GM18870 (cell line): Measurements from ENCODE around the gene HOXA13.

ENCODE experiments used
- ATAC-seq: cut with Tn5 transposase; IDR thresholded peaks from one replicate; pipeline ENCODE4 v1.9.1; 2021; ENCODE audit warnings: moderate library complexity; ENCODE audit not compliant: unreplicated experiment

The HOXA13 gene

DNA sequence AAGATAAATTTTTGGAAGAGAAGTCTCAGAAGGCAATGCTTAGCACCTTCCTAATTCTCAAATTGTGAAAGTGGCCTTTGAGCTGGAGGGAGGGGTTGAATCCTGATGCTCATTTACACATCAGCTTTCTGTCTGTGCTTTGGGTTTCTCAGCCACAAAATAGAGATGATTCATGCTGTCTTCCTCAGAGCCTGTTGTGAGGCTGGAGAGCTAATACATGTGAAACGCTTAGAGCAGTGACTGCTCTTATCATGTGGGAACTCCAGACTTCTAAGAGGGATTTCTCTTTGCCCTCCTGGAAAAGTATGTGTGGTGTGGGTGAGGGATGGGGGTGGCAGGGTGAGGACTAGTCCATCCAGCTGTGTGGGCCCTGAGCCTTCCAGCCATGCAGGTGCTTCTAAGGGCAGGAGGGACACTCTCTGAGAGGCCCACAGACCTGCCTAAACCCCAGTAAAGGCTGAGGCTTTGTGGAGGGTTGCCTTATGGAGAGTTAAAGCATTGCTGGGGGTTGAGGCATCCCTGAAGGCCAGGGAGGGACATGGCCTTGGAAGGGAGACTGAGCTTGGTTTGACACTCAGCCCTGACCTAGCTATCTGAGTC lies 37.9 kb upstream of the HOXA13 start:
- ATAC-seq: no peak

DNA sequence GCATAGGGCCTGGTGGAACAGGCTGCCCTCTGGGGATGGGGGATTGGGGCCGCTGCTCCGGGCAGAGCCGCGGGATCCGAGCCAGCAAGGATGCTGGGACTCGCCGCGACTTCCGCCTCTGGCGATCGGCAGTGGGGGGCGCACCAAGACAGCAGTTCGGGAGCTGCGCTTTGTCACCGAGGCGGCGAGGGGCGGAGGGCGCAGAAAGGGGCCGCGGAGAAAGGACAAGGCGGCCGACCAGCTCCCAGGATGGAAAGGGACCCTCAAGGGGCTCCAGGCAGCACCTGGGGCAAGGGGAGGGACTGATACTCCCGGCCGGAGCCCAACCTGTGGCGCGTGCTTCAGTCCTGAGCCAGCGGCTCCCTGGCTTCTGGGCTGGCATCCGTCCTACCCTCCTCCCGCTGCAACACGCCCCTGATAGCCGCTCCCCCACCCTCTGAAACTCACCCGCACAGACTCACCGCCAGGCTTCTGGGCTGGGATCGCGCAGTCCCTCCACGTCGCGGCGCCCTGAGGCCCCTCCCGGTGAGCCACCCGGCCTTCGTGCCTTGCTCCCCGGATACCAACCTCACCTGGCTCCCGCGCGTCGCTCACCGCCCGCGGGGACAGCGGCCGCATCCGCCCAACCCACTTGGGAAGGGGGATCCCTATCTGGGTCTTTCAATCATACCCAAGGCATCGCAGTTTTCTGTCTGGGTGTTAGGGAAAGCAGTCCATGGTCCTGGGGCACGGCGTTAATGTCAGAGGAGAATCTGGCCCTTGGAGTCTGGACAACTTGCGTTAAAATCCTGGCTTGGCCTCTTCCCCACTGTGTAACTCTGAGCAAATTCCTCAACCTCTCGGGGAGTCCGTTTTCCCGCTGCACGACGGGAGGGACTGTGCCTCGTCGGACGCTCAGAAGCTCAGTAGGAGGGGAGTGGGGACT lies 35.8 kb upstream of the HOXA13 start:
- no peak for ATAC-seq

DNA sequence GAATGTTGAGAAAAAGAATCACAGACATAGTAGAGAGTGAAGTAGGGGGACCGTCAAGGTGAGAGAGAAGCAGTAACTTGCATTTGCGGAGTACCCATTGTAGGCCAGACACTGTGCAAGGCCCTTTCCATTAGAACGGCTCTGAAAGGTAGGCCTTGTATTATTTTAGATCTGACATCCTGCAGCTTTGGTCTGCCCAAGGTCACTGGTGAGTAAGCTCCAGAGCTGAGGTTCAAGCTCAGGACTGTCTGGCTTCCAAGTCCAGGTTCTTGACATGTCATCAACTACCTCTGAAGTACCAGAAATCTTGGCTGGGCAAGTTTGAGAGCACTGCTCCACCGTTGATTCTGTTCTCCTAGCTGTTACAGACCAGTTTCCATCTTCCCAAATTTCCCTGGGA lies 29.6 kb upstream of the HOXA13 start:
- ATAC-seq: no peak

DNA sequence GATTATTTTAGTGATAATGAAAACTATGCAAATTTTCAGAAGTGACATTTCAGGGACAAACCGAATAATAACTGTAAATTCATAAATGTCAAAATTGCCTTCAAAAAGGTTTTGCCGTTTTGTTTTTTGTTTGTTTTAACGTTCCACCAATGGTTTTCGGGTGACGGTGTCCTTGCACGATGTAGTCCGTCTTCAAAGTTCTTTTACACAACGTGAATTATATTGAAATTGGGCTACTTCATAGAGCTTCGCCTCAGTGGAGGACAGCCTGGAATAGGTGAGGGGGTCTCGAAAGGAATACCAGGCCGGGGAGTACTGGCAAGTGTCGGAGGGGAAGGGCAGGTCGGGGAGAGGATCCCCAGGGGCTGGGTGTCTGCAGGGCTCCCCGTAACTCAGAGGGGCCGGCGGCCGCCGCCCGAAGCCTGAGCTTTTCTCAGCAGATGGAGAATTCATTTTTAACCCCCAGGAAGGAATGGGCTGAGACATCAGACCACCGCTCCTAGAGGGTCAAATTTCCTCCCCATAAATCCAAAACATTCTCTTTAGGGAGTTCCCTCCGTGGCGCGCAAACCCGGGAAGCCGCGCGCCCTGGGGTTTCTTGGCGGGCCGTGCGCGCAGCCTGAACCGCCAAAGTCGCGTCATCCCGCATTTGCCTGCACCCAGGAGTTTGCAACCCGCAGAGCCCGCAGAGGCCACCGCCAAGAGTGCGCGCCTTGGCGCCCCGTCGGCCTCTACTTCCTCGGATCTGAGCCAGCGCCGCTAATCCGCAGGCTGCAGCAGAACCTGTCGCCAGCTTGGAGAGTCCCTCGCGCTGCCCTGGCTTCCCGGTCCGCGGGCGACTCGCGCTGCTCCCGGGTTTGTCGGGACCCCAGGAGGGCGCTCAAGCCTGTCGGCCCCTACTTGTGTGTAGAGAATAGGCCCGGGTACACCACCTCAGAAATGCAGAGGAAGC lies 25.4 kb upstream of the HOXA13 start:
- ATAC-seq: no peak

DNA sequence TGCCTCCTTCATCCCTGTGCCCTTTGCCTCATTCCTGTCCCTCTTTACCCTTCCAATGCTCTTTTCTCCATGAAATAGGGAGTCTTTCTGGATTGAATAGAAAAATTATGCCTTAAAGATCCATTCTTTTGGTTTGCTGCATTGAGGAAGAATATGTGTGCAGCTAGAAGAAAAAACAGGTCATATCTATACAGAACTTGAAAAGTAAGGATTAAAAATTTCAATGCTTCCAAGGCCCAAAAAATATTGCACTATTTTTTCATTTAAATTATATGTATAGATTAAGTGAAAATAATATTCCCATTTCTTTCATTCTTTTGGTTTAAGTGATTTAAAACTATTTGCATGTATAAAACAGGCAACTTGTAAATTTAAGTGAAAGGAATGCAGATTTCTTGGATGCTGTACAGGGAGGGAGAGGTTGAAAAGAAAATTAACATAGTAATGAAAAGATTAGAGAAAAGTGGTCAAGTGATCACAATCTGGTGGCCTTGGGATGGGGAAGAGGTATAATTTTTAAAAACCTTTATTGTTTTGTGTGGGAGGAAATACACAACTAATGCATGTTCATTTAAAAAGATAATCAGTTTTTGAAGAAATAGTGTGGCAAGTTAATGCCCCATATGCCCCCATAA lies 24.2 kb upstream of the HOXA13 start:
- no peak for ATAC-seq

DNA sequence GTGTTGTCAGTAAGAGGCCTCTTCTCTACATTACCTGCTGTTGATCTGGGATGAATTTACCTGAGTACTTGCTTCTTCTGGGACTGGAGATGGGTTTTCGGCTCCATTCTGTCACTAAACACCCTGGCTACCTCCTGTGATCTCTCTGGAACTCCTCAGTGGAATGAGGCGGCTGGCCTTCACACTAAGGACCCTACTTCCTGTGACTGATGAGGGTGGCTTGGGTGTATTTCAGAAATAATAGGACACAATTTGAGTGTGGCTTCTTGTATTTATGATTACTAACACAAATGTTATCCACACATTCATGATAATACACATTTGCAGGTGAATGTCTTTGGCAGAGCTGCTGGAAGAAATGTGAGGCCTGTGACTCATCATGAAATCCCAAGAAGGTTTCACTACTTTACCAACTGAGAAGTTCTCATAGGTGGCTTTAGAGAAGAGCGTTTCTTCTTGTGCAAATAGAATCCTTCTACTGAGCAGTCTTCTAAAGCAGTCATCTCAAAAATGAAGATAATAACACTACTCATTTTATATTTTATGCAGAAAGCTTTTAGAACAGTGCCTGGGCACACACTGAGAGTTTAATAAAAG lies 21.4 kb upstream of the HOXA13 start:
- no peak for ATAC-seq

DNA sequence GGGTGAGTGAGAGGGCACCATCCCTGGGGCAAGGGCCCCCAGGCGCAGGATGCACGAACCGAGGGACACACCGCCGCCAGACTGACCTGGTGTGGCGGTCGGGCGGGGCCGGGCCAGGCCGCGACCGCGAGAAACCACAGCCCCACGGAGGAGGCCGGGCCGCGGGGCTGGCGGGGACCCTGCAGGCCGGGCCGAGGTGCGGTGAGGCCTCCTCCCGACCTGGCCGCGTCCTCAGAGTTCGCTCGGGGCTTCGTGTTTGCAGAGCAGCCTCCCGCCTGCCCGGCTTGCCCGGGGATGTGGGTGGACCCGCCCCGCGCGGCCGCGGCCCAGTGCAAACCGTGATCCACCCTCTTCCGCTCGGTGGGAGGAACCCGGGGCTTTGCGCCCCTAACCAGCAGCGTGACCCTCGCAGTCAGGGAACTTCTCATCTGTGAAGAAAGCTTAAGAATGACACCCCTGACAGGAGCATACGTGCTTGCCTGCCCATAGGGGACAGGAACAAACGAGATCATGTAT lies 20.6 kb upstream of the HOXA13 start:
- ATAC-seq: no peak

DNA sequence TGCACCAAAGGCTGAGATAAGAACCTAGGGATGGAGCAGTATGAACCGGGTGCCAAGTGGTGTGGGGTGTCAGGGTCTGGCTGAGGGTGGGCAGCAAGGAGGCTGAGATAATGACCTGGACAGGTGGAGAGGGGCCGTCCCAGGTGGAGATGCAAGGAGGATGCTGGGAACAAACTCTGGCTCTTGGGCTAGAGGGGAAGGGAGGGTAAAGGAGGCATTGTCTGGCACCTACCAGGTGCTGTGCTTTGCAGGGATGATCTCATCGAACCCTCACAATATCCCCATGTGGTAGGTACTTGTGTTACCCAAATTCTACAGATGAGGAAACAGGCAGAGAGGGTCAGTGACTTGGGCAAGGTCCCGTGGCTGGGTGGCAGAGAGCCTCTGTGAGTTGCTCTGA lies 19.9 kb upstream of the HOXA13 start:
- no peak for ATAC-seq

DNA sequence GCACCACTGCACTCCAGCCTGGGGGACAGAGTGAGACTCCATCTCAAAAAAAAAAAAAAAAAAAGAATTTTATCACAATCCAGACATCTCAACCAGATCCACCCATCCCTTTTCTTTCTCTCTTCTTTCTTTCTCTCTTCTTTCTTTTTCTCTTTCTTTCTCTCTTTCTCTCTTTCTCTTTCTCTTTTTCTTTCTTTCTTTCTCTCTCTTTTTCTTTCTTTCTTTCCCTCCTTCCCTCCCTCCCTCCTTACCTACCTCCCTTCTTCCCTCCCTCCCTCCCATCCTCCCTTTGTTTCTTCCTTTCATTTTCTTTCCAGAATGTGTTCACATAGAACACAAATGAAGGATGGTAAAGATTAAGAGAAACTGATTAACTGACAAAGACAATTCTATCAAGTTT lies 18.1 kb upstream of the HOXA13 start:
- ATAC-seq: no peak

DNA sequence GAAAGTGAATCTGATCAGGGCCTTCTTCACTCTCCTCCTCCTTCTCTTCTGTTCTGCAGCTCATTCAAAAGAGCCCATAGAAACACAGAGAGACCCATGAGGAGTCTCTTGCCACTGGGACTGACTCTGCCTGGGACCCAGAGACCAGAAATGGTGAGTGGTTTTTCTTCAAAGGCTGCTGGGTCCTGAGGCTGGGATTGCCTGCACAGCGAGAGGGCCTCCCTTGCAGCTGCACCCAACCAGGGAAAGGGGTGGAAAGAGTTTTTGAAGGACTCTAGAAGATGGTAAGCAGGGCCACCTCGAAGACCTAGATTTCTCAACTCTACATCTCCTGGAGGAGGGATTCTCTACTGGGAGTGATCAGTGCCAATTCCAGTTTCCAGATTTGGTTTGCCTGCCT lies 15.5 kb upstream of the HOXA13 start:
- ATAC-seq: no peak

DNA sequence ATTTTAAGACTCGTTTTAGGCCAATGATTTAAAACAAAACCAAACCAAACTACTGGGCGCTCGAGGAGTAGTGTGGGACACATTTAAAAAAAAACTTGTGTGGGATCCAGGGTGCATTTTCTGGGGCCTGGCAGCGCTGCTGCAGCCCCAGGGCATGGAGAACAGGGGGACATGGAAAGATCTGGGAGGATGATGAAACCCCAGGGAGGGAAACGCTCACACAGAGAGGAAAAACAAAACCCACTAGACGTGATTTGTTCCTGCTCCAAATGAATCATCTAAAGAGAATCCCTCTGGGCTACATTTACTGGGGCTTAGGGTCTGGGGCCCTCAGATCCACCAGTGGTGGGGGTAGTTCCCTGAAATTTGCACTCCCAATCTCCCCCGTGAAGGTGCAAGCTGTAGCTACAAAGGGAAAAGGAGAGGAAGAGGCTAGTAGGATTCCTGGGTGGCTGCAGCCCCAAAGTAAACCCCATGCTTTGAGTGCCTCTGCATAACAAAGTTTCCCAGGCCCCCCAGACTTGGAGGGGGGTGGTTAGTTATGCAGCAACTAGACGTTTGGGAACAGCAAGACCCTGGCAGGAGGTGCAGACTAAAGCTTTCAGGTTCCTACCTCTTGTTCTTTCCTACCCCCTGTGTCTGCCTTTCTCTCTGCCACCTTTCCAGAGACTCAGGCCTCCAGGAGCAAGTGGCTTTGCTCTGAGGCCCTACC lies 14.5 kb upstream of the HOXA13 start:
- no peak for ATAC-seq

DNA sequence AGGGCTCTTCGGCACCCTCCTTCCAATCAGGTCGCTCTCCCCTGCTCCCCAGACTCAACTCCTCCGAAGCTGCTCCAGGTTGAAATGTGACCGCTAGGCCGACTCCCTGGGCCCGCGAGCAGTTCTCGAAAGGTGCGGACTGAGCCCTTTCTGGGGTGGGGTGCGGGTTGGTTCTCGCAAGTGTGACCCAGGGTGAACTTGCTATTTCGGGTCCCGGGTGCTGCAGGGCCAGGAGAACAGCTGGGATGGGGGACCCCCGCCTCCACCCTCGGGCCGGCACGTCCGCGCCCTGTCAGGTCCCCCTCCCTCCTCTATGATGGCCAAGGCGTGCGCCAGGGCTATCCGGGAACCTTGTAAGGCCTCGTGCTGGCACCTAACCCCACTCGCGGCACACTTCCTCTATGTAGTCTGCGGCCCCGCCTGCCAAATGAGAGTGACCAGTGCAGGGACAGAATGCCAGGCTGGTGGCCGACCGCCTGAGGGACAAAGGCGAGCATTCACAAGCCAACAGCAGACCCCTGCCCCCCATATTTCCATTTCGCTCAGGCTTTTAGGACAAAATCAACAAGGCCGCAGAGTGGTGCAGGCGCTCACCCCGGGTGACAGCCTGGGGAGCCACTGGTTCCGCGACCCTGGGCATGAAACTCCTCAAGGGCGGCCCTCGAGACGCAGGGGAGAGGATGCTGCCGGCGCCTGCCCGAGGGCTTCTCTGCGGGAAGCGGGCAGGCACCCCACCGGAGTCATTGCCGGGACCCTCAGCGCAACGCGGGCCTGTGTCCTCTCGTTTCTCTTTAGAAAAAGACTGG lies 13.7 kb upstream of the HOXA13 start:
- no peak for ATAC-seq

DNA sequence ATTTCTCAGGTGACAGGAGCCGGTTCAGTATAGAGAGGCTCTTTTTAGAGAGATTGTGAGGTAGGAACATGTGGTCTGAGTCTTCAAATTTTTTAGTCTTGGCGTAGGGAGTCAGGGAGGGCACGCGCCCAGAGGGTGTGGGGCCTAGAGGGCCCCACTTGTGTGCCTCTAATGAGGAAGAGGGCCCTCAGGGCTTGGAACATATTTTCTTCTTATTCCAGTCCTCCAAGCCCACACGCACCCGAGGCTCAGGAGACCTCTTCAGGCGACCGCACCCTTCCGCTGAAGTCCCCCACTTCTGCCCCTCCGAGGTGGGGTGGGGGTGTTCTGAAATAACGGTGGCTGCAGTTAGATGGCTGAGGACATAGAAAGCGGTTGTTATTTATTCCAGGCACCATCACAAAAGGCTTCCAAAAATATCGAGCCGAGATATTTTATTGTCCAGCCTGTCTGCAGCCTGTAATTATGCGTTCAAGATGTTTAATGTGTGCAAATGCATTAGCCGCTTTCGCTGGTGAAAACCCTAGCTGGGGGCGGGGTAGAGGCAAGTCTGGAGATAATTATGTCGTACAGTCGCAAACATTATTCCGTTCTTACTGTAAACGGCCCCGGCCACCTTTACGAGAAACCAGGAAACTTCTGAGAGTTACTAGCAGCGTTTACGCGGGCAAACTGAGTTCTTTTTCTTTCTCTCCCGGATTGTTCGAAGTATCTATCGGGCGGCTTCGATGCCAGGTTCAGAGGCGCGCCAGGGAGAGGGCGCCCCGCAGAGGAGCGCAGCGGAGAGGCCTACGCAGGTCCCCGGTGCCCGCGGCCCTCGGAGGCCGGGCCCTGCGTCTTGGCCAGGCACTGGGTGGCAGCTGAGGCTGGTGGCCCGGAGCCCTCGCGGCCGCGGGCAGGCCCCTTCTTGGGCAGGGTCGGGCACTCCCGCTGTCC lies 12.9 kb upstream of the HOXA13 start:
- no peak for ATAC-seq

DNA sequence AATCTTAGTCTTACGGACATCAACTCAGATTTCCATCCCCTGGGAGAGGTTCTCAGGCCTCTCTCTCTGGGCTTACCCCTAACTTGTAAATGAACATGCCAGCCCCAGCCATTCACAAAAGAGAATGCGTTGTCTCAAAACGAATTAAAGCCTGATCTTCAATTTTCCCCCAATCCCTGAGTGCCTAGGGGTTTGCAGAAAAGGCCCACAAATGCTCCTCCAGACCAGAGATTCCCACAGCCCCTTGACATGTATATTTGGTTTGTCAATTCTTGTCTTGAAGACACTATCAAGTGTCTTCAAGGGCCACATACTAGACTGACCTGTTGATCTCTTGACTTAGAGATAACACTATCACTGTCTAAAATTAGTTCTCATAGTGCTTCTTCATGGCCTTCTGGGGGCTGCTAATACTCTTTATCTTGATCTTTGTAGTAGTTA lies 11.9 kb upstream of the HOXA13 start:
- ATAC-seq: no peak

DNA sequence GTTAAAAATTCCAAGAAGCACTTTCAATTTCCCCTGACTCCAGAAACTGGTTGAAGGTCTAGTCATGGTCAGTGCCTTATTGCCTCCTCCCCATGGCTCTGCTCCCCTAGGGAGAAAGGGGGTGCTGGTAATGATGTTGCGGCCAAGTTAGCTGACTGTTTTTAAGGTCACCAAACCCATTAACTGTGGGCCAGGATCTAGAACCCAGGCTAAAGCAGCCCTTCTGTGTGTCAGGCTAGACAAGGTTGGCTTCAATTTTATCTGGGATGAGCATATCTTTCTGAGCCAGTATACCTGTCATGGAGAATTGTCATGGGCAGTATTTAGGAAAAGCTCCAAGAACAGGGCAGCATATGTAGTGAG lies 11.2 kb upstream of the HOXA13 start:
- ATAC-seq: no peak

DNA sequence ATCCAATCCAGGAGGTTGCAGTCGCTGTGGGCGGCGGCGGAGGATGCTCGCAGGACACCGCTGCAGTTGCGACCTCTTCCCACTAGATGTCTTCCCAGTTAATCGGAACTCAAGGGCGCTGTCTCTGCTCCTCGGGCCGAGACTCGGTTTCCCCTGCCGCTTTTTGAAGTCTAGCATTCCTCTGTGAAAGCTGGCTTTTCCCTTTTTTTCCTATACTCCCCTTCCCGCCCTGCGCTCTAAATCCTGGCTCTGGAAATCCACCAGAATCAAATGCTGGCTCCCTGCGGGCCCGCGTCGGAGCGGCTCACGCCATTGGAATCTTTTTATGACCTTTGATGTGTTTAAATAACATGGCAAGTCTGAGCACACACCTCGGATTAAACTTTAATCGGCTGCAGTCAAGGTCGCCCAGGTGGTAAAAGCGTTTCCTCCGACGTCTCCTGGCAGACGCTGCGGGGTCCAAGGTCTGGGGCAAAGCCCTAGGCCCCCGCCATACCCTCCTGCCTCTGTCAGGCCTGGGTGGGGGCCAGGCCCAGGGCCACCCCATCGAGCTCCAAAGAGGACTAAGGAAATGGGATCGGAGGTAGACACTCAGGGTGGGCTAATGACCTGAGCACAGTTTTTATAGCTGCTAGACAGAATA lies 10.7 kb upstream of the HOXA13 start:
- no peak for ATAC-seq

DNA sequence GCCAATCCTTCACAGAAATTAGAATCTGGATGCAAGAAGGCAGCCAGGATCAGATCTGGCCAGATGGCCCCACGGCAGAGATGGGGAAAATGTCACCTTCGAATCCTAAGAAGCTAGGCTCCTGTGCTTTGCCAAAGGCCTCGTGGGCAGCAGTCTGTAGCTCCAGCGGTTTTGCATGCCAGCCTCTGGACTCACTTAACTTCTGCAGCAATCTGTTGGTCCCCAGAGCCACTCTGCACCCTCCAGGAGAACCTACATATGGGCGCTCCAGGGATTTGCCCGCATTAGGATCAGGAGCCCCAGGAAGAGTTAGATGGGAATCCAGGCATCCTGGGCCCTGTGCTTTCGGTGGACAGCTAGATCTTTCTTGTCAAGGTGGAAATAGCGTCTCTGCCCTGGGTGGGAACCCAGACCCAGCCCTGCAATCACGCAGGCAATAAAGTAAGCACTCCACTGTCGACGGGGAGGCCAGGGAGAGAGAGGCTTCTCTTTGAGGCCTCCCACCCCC lies 10.1 kb upstream of the HOXA13 start:
- ATAC-seq: no peak
